GM21367 (cell line): ENCODE measurements around the gene OR5A2.
"Not testable (repeated sequence)": the region's sequence is repeated elsewhere in the genome, so short reads cannot be mapped to it uniquely, and the experiment has no call there.

Experiments
- ATAC-seq: cut with Tn5 transposase; IDR thresholded peaks from one replicate; pipeline ENCODE4 v1.9.1; 2021; ENCODE audit not compliant: unreplicated experiment

OR5A2 gene, protein sequence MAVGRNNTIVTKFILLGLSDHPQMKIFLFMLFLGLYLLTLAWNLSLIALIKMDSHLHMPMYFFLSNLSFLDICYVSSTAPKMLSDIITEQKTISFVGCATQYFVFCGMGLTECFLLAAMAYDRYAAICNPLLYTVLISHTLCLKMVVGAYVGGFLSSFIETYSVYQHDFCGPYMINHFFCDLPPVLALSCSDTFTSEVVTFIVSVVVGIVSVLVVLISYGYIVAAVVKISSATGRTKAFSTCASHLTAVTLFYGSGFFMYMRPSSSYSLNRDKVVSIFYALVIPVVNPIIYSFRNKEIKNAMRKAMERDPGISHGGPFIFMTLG

DNA sequence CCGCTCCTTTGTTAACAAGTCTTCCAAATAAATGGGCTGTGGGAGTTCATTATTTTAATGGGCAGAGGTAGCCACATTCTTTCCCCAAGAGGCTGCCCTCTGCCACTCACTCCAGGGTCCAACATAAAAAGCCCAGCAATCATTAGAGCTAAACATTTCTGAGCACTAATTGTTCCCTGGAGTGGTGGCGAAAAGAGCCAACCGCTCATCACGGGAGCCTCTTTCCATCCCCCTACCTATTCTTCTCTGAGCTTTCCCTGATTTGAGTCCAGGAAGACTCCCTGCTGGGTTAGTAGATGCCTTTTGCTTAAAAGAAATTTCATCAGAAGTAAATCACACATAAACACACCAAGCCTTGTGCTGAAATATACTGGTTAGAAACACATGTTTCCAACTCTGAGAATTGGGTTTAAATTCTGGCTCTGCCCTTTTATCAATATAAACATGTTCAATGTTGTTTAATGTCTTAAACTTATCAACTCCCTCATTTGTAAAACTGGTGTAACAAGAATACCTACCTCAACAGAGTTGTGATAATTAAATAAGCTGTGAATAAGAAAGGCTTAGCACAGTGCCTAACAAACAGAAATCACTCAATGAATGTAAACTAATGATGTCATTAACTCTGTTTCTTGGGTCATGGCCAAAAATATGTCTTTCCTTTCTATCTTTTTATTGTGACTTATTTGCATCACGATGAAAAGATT is at the start of gene OR5A2:
TSS of gene OR5A2 (minus strand) at position 53 of the 707 bp plus-strand sequence. CDS start 3,460 bp downstream, outside the sequence.
- no peak for ATAC-seq

- no peak for ATAC-seq
These were observed 49.0 kb upstream of the OR5A2 start for GRCh38 chr11:59475176-59475575.

DNA sequence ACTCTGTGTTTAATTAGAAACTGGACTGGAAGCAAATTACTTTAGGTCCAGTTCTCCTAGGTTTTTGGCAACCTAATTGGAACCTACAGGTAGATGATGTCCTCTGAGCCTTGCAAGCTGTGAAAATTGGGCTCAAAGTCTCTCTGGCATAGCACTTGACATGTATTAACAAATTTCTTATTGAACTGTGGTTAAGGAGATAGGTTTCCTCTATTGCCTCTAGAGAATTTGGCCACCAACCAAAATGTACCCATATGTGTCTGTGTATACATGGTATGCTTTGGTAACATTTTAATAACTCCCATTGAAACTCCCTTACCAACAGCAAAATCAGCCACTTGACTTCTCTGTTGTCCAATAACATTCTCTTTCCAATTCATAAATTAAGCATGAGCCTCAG is 46.8 kb upstream of the OR5A2 start, which contains the start of gene OR4D10:
TSS of gene OR4D10 (plus strand) at position 301 of the 400 bp plus-strand sequence. CDS start 4,115 bp downstream, outside the sequence.
- ATAC-seq: no peak

GRCh38 chr11:59463190-59463641 is 37.0 kb upstream of the OR5A2 start:
- ATAC-seq: no peak

GRCh38 chr11:59459916-59460315 is 33.7 kb upstream of the OR5A2 start:
- ATAC-seq: no peak

DNA sequence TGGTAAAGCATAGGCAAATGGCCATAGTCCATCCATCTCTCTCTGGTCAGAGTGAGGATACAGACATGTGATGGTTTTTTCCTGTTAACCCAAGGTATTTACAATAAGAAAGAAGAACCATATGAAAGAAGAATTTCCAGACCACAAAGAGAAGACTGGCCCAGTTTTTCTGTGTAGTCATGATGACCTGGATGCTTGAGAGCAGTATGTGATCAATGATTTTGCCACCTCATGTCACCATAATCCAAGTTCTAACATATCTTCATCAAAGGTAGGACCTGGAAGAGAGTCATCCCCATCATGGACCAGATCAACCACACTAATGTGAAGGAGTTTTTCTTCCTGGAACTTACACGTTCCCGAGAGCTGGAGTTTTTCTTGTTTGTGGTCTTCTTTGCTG is 30.4 kb upstream of the OR5A2 start, which contains the start of gene OR4D6:
TSS of gene OR4D6 (plus strand) at position 301 of the 400 bp plus-strand sequence. CDS start at position 301, 0 bp downstream.
- ATAC-seq: no peak

DNA sequence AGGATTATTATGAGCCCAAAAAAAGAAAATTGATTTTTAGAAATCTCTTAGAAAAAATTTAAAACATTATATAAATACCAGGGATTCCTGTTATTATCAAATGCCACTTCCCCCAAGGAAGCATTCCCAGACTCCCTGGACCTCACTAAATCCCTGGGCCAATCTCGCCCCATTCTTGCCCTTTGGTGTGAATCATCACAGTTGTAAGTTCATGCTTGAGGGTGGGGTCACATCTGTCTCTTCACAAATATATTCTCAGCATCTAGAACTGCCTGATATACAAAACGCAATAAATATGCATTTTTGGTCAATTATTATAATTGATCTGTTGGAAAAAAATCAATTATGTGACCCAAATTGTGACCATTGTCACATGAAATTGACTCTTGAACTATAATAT is 22.3 kb upstream of the OR5A2 start:
- no peak for ATAC-seq

DNA sequence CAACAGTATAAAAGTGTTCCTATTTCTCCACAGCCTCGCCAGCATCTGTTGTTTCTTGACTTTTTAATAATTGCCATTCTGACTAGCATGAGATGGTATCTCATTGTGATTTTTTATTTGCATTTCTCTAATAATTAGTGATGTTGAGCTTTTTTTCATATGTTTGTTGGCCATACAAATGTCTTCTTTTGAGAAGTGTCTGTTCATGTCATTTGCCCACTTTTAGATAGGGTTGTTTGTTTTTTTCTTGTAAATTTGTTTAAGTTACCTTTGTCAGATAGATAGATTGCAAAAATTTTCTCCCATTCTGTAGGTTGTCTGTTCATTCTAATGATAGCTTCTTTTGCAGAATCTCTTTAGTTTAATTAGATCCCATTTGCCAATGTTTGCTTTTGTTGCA is 19.4 kb upstream of the OR5A2 start:
- not testable (repeated sequence) for ATAC-seq

DNA sequence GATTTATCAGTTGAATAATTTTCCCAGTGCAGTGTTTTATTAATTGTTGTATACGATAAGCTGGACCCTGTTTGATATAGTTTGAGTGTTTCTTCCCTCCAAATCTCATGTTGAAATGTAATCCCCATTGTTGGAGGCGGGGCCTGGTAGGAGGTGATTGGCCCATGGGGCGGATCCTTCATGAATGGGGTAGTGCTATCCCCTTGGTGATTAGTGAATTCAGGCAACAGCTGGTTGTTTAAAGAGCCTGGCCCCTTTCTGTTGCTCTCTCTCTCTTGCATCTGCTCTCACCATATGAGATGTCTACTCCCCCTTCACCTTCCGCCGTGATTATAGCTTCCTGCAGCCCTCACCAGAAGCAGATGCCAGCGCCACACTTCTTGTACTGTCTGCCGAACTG is 11.6 kb upstream of the OR5A2 start:
- ATAC-seq: no peak

DNA sequence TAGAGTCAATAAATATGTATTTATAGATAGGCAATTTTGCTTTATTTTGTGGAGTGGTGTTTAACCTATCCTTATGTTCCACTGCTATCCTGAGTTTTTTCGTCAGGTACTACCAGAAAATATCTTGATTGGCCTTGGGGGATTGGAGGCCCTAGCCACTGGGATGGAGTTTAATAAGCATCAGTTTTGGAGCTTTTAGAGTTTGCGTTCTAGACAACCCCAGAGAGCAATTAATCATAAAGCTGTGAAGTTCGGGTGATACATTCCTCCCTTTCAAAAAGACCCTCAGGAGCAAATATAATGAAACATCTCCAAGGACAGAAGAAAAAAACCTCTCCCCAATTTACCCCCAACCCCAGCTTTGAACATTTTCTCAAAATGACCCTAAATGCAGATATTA is 10.0 kb upstream of the OR5A2 start, which contains the start of gene OR5A1:
TSS of gene OR5A1 (plus strand) at position 301 of the 400 bp plus-strand sequence. CDS start 6,700 bp downstream, outside the sequence.
- ATAC-seq: no peak

DNA sequence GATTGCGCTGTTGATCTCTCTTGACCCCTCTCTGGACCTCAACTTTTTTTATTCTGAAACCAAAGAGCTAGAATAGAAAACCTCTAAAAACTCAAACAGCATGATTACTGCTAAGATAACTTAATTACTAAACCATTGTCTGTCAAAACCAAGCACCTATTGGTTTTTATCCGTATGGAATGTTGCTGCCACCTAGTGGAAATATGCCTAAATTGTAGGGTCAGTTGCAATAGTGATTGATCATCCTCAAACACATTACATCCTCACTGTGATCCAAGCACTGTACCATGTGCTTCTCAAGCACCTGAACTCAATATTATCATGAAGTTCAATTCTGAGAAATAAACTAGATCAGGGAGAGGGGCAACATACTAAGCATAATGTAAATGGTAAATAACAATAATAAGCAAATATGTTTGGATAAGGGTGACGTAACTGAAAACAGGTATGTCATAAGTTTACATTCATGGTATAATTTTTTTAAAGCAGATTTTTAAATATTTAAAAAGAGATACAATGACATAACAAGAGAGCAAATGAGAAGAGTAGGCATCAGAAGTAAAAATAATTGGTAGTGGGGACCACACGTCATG is 3.8 kb upstream of the OR5A2 start:
- peak; percentile 88 for ATAC-seq

DNA sequence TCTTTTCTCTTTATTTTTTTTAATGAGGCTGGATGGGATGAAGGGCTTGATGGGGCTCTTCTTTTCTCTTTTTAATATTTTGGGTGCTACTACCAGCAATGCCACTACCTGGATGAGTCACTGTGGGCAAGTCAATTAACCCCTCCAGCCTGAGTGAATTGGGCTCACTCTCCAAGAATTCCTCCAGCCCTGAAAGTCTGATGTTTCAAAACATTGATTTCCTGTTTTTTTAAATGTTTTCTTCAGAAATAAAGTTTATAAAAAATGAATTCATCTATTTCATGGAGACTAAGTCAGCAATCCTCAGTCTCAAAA is 812 bp upstream of the OR5A2 start:
- no peak for ATAC-seq

GRCh38 chr11:59425131-59425530 is 1.1 kb downstream of the OR5A2 start:
- no peak for ATAC-seq

DNA sequence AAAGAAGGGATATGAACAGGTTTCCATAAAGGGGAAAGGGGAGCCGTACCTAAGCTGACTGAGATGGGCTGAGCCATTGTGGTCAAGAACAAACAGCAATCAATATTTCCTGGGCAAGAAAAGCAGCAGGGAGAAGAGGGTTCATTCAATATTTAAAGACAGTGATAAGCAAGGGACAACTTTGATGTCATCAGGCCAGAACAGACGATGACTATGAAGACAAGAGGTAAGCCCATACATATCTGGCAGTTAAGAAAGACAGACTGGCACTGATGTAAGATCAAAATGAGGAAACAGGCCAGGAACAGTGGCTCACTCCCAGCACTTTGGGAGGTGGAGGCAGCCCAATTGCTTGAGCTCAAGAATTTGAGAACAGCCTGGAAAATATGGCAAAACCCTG is 2.4 kb downstream of the OR5A2 start:
- no peak for ATAC-seq

GRCh38 chr11:59418156-59418555 is 8.1 kb downstream of the OR5A2 start:
- no peak for ATAC-seq

DNA sequence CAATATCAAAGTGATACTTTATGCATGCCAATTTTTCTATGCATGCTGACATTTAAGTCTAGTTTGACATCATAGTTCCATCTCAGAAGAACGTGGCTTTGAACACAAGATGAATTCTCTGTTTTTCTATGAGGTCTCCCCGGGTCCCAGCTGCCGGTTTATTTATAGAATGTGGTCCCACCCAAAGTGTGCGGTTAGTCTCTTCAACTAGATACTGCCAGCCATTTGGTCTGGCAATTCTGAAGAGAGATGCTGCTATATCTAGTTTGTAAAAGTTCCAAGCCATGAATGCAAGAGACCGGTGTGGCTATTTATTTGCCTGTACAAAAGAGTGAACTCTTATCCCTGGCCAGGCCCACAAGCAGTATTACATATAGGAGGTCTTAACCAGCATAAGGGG is 9.2 kb downstream of the OR5A2 start:
- no peak for ATAC-seq

DNA sequence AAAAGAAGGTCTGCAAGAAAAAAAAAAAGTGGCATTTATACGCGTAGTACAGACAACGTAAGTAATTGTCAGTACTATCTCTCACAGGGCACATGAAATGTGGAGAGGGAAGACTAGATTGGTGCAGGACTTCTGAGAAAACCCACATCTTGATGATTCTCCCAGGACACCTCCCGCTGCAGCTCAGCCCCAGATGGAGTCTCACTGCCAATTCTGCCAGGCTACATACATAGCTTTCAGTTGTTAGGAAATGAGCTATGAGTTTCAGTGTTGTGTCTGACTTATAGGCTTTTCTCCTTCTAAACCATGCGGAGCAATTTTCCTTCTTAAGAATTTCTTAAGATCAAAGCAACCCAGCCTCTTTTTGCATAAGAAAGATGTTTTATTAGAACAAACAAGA is 9.6 kb downstream of the OR5A2 start:
- ATAC-seq: no peak

DNA sequence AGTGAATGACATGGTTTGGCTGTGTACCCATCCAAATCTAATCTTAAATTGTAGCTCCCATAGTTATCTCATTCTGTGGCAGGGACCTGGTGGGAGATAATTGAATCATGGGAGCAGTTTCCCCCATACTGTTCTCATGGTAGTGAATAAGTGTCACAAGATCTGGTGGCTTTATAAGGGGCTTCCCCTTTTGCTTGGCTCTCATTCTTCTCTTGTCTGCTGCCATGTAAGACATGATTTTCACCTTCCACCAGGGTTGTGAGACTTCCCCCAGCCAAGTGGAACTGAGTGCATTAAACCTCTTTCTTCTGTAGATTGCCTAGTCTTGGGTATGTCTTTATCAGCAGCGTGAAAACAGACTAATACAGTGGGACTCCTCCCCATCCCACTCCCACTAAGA is 11.1 kb downstream of the OR5A2 start:
- ATAC-seq: no peak

DNA sequence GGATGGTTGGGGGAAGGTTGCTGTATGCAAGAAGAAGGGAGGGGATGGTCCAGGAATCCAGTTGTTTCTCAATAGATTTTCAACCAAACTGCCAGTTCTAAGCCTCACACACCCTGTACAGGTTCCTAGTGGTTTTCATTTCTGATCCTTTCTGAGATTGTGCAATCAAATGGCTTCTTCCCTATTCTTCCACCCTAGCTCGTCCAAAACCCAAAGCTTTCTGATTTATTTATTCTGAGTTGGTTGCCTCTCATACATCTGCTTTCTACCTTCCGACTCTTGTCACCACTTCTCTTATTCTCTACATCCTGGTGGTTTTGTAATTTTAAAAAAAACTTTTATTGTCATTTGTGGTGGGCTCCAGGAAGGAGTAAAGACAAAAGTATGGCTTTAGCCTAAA is 12.6 kb downstream of the OR5A2 start:
- no peak for ATAC-seq

DNA sequence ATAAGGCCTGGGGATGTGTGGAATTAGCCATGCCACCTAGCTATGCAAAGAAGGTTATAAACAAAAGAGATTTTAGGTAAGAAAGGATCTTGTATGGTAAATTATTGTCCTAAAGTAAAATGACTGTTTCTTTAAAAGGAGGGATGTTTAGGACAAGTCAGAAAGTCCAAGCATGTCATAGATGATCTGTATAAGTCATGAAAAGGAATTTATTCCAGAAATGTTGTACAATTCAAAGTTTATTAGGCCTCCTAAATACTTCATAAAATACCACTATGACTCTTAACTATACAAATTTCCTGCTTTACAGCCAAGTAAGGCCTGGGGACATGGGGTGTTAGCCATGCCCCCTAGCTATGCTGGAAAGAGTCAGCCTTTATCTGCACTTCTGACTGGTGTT is 22.7 kb downstream of the OR5A2 start:
- ATAC-seq: no peak

- no peak for ATAC-seq
These were observed 25.0 kb downstream of the OR5A2 start for GRCh38 chr11:59401262-59401552.
